Erythroblast (primary cell): Measurements from ENCODE around the gene HLA-DMB.
A peak's percentile ranks its signal among the peaks of the same experiment; 100 is the strongest.

Experiments
- DNase-seq, 2 experiments: peaks; one replicate each; lab custom pipeline; 2025; lab: John Stamatoyannopoulos, UW
- GATA1 ChIP-seq: IDR thresholded peaks from 2 replicates; pipeline ENCODE4 v1.6.1; 2011; ENCODE audit warnings: low read depth, mild to moderate bottlenecking, control low read depth, low read length, moderate library complexity
- POLR2A ChIP-seq: IDR thresholded peaks from 2 replicates; pipeline ENCODE4 v1.6.1; 2011; ENCODE audit warnings: mild to moderate bottlenecking, low read length

The HLA-DMB gene

DNA sequence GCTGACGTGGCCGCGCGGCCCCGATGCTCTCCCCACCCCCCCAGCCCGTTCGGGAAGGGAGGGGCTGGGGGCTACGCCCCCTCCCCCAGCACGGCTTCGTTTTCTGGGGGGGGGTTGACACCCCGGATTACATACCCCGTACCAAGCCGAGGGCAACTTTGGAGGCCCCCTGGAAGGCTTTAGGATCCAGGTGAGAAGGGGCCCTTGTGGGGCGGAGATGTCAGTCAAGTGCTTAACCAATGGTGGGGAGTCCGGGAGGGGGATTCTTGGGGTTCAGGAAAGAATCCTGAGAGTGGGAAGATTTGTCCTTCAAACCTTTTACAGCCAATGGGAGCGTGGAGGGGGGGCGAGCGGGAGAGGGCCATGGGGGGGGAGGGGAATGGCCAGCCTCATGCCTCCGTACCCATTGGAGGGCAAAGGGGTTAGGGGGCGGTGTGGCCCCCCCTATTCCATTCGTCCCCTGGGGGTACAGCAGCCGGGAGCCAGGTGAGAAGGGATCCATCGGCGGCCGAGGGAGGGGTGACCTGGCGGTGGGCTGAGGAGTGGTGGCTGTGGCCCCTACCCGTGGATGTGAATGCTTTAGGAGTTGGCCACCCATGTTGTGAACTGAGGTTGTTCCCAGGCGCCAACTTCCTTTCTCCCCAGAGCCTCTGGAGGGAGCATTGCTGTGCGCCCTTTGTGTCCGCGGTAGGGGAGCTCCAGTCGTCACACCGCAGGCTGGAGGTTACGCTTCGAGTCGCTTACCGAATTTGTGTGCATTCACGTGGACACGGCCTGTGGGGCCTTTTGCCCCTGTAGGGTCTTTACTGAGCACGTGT lies 28.2 kb upstream of the HLA-DMB start:
- TF ChIP-seq POLR2A (no peak), GATA1 (no peak)
- DNase-seq: peak; percentile 84

DNA sequence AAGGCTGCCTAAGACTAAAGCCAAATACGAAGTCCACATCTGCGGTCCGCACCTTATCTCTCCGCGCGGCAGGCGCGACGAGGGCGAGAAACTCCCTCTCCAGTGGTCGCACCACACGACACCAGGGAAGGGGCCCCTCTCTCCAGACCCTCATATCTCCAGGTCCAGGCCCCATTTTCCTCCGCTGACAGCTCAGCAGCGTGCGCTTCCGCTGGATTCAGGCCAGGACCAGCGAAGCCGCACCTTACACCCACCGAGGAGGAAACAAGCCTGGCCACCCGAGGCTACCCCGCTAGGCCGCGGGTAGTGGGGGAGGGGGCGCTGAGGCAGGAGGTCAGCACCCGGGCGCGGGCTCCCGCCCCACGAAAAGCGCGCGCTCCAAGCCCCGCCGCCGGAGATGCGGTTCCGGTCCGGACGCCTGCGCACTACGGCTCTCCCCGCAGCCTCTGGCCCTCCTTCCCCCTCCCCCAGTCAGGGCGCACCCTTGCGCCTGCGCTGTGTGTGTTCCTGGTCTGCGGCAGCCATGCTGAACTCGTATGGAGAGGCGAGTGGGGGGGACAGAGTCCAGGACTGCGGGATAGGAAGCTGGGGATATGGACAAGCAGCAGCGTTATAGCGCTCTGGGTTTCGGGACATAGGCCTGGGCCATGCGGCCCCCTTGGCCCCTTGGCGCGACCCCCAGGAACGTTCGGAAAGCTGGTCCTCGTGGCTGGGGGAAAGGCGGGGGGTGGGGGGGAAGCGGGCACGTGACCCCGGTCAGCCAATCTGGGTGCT lies 27.5 kb upstream of the HLA-DMB start, which contains the start of gene BRD2:
BRD2 (plus strand) TSS at position 502 of the 774 bp plus-strand sequence. CDS start 4,305 bp downstream, outside the sequence.
- TF ChIP-seq POLR2A (peak; percentile 83), GATA1 (no peak)
- peak; percentile 97 to 98 for DNase-seq

DNA sequence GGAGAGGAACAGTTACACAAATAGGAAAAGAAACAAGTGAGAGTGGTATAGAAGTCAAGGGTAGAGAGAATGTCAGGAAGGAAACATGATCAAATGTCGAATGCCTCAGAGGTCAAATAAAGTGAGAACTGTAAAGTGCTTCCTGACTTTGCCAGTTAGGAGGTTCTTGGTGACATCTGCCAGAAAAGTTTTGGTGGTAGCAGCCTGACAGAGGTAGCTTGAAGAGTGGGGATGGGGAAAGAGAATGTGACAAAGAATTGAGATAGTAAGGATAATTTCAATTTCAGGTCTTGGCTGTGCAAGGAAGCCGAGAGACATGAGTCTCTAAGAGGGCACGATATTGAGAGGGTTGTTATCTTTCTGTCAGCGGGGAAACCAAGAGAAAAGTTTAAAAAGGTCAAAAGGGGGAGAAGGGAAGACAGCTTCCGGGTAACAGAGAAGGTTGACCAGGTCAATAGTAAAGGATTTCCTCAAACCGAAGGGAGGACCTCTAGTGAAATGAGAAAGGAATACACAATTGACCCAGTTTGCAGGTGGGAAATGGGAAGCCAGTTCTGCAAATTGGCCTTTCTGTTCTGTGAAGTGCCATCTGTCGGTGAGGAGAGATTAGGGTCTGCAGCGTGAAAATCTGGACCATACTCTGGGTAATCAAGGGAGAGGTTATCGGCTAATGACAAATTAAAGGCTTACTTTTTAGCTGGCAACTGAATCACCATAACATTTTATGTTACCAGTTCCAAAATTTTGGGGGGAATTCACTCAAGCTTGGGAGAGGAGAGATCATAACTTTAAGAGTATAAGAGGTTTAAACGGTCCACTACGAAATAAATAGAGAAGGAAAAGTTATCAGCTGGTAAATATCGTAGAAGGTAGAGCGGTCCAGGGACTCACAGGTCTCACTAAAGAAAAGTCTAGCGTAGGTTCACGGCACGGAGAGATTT lies 26.6 kb upstream of the HLA-DMB start:
- DNase-seq: peak; percentile 70 to 74

GRCh38 chr6:32964776-32965175 lies 23.9 kb upstream of the HLA-DMB start:
- no peak for DNase-seq
- TF ChIP-seq GATA1: no peak
- TF ChIP-seq POLR2A: no peak

More for the DNA sequence above, 26.6 kb upstream of the HLA-DMB start:
- TF ChIP-seq POLR2A (no peak), GATA1 (no peak)

- TF ChIP-seq POLR2A (no peak), GATA1 (no peak)
- DNase-seq: no peak
Observed at GRCh38 chr6:32963866-32964265, 23.0 kb upstream of the HLA-DMB start.

- DNase-seq: no peak
- TF ChIP-seq GATA1: no peak
- TF ChIP-seq POLR2A: no peak
Observed at GRCh38 chr6:32962213-32962826, 21.5 kb upstream of the HLA-DMB start.

DNA sequence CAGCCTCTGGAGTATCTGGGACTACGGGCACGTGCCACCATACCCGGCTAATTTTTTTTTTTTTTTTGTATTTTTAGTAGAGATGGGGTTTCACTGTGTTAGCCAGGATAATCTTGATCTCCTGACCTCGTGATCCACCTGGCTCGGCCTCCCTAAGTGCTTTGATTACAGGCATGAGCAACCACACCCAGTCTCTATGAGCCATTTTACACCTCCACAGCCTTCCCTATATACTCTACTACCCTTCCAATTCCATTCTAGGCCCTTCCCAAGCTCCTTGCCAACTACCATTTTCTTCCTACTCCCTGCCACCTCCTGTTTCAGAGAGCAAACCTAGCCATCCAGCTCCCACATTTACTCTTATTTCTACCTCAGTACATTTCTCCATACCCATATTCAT lies 19.7 kb upstream of the HLA-DMB start:
- no peak for DNase-seq
- TF ChIP-seq POLR2A (no peak), GATA1 (no peak)

DNA sequence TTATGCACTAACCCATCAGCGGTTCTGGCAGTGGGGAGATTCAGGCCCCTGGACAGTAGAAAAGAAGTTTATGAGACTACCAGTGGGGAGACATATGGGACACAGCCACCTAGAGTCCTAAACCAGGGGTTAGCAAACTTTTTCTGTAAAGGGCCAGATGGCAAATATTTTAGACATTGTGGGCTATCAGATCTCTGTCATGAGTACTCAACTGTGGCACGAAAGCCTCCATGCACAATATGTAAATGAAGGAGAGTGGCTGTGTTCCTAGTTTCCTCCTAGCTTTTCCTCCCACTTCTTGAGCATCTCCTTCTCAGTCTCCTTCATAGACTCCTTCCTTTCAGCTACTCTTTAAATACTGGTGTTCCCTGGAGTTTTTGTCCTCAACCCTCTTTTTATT lies 15.3 kb upstream of the HLA-DMB start:
- no peak for DNase-seq
- TF ChIP-seq GATA1 (no peak), POLR2A (no peak)

DNA sequence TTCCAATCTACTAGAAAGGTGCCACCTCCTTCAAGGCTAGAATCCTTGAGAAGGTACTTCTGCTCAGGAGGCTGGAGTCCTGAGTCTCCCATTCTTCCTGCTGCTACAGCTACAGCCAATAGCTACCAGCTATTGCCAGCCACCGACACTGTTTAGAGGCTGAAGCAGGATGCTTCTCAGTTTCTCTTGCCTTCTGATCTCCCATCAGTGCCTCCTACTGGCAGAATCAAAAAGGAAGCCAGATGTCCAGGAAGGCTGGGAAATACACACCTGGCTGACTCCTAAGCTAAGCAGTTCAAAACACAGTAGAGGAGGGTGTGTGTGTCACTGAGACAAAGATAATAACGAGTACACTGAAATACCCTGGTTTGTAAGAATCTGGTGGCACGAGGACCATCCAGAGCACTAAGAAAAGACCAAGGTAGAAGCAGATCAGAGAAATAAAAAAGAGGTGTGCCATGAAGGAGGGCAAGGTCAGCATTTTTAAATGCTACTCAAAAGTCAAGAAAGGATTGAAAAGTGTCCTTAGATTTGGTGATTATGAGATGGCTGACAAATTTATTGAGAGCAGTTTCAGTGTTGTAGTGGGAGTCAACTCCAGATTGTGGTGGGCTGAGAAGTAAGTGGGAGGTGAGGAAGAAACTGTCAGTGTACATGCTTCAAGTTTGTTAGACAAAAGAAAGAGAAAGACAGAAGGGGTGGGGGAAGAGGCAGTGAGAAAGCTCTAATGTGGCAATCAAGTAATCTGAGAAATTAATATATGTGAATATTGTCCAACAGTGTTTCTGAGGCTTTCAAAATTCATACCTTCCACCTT lies 14.4 kb upstream of the HLA-DMB start:
- DNase-seq: peak; percentile 20 to 31
- no peak for TF ChIP-seq POLR2A
- TF ChIP-seq GATA1: no peak

DNA sequence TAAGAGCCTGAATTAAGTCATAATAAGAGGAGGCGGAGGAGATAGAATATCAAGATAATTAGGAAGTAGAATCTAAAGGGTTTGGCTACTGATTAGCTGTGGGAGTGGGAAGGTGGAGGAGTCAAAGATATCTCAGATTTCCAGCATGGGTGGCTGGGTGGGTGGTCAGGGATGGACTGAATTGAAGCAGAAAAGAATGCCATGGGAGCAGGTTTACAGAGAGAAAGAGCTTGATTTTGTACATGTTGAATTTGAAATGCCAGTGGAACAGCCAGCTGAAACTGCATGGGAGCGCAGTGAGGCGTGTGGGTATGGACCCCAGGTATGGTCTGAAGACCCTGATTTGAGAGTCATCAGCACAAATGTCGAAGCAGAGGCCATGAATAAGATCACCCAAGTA lies 13.4 kb upstream of the HLA-DMB start:
- TF ChIP-seq GATA1 (no peak), POLR2A (no peak)
- DNase-seq: no peak

DNA sequence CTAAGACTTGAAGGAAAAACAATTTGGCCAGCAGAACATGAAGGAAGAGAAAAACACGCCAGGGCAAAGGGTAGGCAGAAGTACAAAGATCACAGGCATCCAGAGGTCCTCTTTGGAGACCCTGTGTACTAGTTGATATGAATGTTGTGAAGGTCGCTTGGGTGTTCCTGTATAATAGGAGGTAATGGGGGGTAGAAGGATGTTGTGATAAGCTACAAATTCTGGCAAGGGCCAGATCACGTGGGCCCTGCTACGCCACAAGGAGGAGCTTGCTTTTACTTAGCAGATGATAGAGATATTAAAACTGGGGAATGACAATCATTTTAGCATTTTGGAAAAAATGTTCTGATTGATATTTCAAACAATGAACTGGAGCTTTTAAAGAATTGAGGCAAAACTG lies 12.9 kb upstream of the HLA-DMB start:
- TF ChIP-seq GATA1: no peak
- no peak for TF ChIP-seq POLR2A
- DNase-seq: peak in 1 of 2 experiments; percentile 26

- TF ChIP-seq POLR2A: peak; percentile 58
- no peak for TF ChIP-seq GATA1
- DNase-seq: peak; percentile 77 to 83
Observed at GRCh38 chr6:32952817-32953739, 12.2 kb upstream of the HLA-DMB start, which contains the start of gene HLA-DMA. Gene HLA-DMA (minus strand): TSS chr6:32953097. CDS start chr6:32953036, 61 bp downstream.
